ENCODE measurements around the gene ADGRA1. TPM values are rescaled to one million over a fixed set of nuclear protein-coding genes. Genes with fewer than 3 reads are reported as not detected.

ADGRA1 gene
- polyA plus RNA-seq, 12 donors = 1.4 to 5.0 (median 2.6) TPM; not detected in 1

DNA sequence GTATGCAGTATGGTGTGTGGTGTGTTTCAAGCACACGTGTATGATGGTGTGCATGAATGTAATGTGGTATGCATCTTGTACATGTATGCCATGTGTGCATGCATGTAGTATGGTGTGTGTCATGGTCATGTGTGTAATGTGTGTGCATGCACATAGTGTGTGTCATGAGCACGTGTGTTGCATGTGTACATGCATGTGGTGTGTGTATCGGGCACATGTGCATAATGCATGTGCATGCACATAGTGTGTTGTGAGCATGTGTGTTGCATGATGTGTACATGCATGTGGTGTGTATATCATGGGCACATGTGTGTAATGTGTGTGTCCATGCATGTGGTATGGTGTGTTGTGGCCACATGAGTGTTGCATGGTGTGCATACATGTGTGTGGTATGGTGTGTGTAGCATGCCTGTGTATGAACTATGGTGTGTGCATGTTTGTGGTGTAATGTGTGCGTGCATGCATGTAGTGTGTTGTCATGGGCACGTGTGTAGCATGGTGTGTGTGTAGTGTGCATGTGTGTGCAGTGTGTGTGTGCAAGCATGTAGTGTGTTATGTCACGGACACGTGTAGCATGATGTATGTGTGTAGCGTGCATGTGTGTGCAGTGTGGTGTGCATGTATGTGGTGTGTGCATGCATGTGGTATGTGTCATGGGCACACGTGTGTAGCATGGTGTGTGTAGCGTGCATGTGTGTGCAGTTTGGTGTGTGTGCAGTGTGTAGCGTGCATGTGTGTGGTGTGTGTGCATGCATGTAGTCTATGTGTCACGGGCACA, 89.8 kb downstream of the ADGRA1 start:
- no peak for DNase-seq

DNA sequence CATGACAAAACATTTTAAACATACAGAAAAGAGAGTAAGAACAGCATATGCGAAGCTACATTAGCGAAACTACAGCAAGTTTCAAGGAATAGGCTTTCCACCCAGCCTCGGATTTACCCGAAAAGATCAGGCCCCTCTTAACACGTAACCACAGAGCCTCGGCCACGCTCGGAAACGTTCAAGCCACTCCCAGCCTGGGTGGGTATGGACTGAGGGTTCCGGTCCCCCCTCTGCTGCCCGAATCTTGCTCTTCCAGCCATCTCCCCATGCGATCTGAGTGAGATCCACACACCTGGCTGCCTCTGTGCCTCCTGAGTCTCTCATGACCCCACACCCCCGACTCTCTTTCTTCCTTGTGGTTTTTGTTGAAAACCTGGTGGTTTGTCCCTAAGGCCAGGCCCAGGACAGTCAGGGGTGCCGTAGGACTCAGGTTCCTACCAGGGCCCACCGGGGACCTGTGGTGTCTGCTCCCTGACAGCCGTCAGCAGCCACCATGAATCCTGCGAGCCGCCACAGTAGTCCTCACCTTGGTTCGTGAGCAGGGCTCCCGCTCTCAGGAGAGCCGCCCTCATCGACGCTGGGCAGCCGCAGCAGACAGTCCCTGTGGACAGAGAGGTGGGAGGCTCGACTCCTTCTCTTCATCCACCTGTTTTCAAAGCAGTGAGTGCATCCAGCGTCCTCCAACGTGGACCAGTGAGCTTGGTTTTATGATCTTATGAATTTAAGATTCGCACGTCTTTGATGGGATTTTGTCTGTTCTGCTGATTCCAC, 90.8 kb downstream of the ADGRA1 start:
- no peak for DNase-seq

- no peak for DNase-seq
Measured at GRCh38 chr10:133179128-133179520, 91.4 kb downstream of the ADGRA1 start.

DNA sequence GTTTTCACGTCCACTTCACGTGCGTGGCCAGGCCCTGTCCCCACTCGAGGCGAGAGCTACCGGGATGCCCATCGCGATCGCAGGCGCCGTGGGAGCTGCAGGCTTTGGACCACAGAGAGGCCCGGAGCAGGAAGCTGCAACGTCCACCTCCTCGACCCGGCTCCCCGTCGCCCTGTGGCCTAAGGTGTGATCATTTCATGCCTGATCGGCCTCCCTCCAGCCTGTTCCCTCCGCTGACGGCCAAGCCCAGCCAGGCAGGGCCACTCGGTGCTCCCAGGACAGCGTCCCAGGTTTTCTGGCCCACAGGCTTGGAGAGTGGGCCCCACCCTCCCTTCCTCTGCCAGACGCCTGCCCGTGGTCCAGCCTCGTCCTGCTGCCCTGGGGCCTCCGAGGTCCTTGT, 91.9 kb downstream of the ADGRA1 start:
- no peak for DNase-seq

GRCh38 chr10:133180192-133180964, 92.7 kb downstream of the ADGRA1 start:
- no peak for DNase-seq

GRCh38 chr10:133180965-133181639, 93.4 kb downstream of the ADGRA1 start:
- DNase-seq = no peak

Other genes starting within 250 kb of the ADGRA1 start
- gene CFAP46, start 145.4 kb upstream of the ADGRA1 start, polyA plus RNA-seq (ENCODE audit: insufficient read length in 12 of 12) = 1 to 10 TPM in 2 of 12 donors, under 1 TPM in 8, not detected in 2; 0.25 to 1.2 (median 0.50) TPM
- 10 to 100 TPM in 1 of 12 donors, 1 to 10 TPM in 10, not detected in 1; 1.8 to 10.1 (median 5.3) TPM for gene KNDC1, start 72.3 kb downstream of the ADGRA1 start, polyA plus RNA-seq (ENCODE audit: insufficient read length in 12 of 12)
- gene UTF1, start 142.3 kb downstream of the ADGRA1 start, polyA plus RNA-seq (ENCODE audit: insufficient read length in 12 of 12) = not detected
- under 1 TPM in 10 of 12 donors, not detected in 2; 0.15 to 0.43 (median 0.19) TPM for gene VENTX, start 149.9 kb downstream of the ADGRA1 start, polyA plus RNA-seq (ENCODE audit: insufficient read length in 12 of 12)
- gene ADAM8, start 188.9 kb downstream of the ADGRA1 start, polyA plus RNA-seq (ENCODE audit: insufficient read length in 12 of 12) = 1 to 10 TPM in 9 of 12 donors, under 1 TPM in 1, not detected in 2; 0.85 to 5.7 (median 1.5) TPM
- gene TUBGCP2, start 220.9 kb downstream of the ADGRA1 start, polyA plus RNA-seq (ENCODE audit: insufficient read length in 12 of 12) = 10 to 100 TPM in 11 of 12 donors, not detected in 1; 29.5 to 47.3 (median 37.7) TPM
- 10 to 100 TPM in 11 of 12 donors, not detected in 1; 26.1 to 39.7 (median 32.2) TPM for gene ZNF511, start 221.0 kb downstream of the ADGRA1 start, polyA plus RNA-seq (ENCODE audit: insufficient read length in 12 of 12)
- under 1 TPM in 1 of 12 donors, not detected in 11; 0.41 TPM for gene CALY, start 249.0 kb downstream of the ADGRA1 start, polyA plus RNA-seq (ENCODE audit: insufficient read length in 12 of 12)

All from muscle of arm (tissue), 12 donors.